Measurements from ENCODE around the gene CRY1.
A peak's percentile ranks its signal among the peaks of the same experiment; 100 is the strongest.
"Not testable (repeated sequence)": the region's sequence is repeated elsewhere in the genome, so short reads cannot be mapped to it uniquely, and the experiment has no call there.

The CRY1 gene

DNA sequence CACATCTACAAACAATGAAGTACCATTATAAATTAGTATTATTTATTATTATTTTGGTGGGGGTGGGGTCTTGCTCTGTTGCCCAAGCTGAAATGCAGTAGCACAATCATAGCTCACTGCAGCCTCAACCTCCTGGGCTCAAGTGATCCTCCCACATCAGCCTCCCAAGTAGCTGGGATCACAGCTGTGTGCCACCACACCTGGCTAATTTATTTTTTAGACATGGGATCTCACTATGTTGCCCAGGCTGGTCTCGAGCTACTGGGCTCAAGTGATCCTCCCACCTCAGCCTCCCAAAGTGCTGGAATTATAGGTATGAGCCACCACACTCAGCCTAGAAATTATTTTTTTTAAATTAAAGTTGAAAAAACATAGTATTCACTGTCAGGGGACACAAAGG, 15.0 kb upstream of the CRY1 start:
- not testable (repeated sequence) for DNase-seq (ENCODE audit: low spot score)

DNA sequence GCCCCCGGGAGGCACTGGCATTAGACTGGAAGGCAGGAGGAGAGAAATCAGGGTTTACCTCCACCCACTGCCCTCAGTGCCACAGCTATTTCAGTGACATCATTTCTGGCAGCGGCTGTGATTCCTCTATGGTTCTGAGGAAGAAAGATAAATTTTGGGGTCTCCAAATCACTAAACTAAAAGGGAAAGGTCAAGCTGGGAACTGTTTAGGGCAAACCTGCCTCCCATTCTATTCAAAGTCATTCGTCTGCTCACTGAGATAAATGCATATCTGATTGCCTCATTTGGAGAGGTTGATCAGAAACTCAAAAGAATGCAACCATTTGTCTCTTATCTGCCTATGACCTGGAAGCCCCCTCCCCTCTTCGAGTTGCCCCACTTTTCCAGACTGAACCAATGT, 14.0 kb upstream of the CRY1 start:
- no peak for DNase-seq (ENCODE audit: low spot score)

DNA sequence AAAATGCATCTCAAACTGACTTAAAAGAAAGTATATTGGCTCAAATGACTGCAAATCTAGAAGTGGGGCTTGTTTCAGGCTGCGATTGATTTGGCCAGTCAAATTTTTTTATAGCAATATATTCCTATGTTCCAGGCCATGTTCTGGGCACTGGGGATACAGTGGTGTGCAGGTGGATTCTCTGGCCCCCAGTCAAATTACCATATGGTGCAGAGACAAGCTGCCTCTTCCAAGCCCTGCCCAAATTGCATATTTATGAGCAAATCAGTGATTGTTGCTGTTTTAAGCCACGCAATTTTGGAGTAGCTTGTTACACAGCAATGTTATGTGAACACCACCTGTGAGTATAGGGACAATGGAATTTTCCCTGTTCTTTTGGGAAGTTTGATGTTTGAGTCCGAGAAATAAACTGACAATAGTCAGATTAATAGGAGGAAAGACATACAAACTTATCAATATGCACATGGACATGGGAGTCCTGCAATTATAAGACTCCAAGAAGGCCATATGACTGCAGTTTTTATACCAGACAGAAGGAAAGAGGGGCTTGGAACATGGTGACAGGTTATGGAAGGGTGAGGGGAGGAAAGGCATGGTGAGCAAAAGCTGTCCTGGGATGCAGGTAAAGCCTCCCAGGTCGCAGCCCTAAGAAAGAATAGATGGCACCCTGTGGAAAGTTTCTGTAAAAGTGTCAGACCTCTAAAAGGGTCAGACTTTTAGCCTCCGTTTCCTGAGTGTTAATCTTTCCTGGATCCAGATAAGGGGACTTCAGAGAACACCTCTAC, 13.1 kb upstream of the CRY1 start:
- DNase-seq (ENCODE audit: low spot score), result no peak

DNA sequence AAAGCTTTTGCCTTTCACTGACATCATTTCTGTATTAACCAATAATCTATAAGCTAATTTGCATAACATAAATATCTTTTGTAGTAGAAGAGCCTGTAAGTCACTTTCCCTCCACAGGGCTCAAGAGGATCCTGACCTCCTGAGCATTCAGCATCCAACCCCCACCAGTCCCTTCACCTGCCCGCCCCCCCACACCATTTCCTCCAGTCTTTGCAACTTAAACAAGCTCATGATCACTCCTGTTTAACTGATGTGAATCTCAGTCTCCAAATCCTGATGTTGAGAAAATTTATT, 12.0 kb upstream of the CRY1 start:
- no peak for DNase-seq (ENCODE audit: low spot score)

DNA sequence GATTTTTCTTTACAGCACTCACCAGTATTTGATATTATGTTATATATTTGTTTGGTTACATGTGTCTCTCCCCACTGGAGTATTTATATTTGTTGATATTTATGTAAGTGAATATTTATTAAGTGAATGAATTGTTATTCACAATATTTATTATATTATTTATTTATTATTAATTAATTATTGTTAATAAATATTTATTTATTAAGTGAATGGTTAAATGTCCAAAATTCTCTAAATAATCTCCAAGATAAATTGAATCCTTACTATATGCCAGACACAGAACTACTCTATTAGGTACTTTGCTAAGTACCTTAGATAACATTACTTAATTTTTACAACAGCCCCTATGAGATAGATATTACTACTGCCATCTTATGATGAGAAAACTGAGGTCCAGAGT, 10.2 kb upstream of the CRY1 start:
- no peak for DNase-seq (ENCODE audit: low spot score)

DNA sequence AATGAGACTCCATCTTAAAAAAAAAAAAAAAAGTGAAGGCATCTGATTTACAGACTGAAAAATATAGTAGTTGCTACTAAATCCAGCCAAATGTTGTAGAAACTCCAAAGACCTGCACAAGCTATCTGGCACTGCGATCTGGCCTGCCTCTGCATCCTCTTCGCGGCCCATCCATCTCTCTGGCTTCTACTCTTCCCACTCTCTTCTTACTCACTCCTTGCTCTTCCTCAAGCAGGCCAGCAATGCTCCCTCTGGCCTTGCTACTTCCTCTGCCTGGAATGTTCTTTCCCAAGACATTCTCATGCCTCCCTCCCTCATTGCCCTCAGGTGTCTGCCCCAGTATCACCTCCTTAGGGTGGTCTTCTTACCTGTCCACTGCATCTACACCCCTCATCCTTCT, 9.7 kb upstream of the CRY1 start:
- no peak for DNase-seq (ENCODE audit: low spot score)

DNA sequence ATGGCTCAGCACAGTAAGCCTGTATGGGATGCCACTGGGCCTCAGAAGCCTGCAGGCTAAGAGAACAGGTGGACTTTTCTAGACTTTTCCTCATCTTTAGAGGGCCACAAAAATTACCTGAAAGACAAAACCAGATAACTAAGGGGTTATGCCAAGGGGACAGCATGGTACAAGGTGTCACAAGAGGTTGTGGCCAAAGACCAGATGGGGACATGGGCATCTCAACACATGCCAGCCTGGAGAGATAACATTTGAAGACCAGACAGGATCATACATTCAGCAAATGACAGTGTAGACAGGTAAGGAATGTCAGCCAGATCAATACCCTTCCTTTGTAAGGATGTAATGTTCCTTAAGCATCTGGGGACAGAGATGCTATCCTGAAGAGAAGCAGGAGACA, 8.9 kb upstream of the CRY1 start:
- DNase-seq (ENCODE audit: low spot score), result no peak

DNA sequence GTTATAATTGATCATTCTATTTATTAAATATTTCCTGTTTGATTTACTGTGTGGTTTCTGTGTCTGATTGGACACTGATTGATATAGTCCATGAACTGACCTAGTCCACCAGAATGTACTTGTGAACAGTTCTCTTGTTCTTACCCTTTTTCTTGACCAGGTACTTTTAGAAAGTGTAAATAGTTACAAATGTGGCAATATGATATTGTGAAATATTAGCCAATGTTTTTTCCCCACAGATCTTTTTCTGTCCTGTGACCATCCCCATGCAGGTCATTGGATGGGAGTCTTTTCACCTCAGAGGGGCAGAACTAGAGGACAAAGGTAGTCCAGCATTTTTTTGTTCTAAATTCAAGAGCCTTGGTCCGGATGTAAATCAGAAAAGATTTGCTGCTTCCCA, 8.3 kb upstream of the CRY1 start:
- no peak for DNase-seq (ENCODE audit: low spot score)

DNA sequence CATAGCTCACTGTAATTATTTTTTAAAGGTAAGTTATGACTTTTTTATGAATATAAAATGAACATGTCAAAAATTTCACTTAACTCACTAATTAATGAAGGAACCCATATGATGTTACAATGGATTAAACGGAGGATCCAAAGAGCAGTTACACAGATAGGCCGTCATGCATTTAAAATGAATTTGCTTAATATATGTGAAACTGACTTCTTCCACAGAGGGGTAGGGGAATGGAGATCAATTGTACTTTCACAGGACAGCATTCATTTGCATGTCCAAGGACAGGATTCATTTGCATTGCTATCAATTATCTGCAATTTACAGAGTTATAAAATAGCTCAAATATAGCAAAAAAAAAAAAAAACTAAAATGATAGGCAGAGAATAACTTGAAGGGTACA, 6.6 kb upstream of the CRY1 start:
- DNase-seq (ENCODE audit: low spot score), result no peak

DNA sequence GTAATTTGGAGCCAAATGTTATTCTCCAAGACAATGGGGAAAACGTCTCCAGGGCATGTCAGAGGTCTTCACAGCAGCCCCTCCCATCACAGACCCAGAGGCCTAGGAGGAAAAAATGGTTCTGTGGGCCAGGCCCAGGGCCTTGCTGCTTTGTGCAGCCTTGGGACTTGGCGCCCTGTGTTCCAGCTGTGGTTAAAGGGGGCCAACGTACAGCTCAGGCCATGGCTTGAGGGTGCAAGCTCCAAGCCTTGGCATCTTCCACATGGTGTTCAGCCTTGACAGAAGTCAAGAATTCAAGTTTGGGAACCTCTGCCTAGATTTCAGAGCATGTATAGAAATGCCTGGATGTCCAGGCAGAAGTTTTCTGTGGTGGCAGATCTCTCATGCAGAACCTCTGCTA, 3.2 kb upstream of the CRY1 start:
- no peak for DNase-seq (ENCODE audit: low spot score)

DNA sequence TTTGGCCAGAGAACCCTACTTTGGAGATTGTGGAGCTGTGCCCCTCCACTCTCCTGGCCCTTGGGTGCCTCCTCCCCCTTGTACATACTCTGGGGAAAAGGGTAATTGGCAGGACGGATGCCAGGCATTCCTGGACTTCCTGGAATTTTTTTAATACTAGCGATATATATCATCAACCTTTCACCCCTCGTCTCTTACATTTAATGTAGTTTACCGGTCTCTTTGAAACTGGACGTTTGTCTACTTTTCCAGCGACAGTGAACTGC, 767 bp upstream of the CRY1 start:
- no peak for DNase-seq (ENCODE audit: low spot score)

DNA sequence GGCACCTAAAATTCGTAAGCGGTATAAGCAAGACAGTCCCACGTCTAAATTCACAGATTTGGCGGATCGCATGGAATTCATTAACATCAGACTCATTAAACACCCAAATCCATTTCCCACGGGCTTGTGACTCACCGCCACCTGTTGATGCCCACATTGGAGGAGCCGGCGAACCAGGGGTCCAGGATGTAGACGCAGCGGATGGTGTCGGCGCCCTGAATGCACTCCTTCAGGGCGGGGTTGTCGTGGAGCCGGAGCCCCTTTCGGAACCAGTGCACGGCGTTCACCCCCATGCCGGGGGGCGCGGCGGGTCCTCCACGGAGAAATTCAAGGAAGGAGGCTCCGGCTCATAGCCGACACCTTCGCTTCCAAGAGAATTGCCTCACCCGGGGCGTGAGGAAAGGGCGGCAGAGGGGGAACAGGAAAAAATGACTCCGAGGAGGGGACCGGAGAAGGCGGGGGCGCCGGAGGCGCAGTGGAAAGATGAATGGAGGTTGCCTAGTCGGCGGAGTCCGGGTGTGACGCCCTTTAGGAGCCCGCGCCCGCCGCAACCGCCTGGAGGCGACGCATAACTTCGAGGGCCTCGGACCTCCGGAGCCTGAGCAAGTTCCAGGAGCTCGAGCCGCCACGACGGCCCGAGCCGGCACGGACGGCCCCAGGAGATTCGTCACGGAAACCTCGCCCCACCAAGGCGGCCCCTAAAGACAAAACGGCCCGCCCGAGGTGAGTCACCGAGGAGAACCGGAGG, 506 bp downstream of the CRY1 start:
- DNase-seq (ENCODE audit: low spot score), result peak; percentile 43

DNA sequence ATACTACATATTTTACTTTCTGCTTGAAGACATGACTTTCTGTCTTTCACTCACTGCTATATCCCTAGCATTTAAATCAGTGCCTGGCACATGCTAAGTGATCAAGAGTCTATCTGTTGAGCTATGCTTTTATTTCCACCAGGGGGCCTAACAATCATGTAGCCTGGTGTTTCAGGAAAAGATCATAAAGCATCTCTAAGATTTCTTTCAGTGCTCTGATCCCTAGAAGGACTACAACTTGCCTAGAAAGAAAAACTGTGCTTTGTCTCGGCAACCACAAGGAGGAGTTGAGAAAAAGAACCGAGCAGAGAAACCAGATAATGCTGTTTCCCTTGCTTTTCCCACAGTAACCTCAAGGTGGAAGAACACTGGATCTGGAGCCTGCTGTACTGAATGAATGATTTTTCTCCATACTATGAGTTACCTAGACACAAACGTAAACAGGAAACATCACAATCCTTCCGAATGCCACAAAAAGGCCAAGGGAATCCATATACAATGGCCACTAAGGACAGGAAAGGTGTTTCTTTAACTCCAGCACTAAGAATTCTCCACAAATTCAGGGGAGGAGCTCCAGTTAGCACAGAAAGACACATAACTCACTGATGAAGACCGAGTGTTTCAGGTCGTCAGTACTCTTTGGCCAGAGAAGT, 1.2 kb downstream of the CRY1 start:
- peak; percentile 60 for DNase-seq (ENCODE audit: low spot score)

DNA sequence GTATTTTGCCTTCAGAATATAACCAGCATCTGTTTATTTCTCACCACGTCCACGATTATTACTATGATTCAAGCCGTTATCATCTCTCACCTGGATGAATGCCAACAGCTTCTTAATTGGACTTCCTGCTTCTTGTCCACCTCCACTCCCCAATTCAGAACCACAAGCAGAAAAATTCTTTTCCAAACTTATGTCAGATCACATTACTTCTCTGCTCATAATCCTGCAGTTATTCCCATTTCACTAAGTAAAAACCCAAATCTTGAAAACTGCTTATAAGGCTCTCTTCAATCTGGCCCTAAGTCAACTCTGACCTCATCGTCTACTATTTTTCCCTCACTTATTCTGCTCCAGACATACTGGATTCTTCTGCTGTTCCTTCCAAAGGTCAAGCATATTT, 2.0 kb downstream of the CRY1 start:
- DNase-seq (ENCODE audit: low spot score), result no peak

DNA sequence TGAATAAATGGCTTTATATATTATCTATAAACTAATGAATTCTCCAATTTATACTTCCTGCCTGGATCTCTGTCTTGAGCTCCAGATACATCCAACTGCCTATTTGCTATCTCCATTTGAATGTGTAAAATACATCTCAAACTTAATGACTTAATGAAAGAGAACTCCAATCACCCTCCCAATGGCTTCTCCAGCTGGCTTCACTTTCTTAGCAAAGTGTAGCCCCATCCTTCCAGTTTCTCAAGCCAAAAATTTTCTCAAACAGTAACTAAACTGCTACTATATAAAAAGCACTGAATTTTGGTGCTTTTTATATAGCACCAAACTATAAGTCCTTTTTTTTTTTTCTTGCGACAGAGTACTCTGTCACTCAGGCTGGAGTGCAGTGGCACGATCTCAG, 2.6 kb downstream of the CRY1 start:
- DNase-seq (ENCODE audit: low spot score), result no peak

DNA sequence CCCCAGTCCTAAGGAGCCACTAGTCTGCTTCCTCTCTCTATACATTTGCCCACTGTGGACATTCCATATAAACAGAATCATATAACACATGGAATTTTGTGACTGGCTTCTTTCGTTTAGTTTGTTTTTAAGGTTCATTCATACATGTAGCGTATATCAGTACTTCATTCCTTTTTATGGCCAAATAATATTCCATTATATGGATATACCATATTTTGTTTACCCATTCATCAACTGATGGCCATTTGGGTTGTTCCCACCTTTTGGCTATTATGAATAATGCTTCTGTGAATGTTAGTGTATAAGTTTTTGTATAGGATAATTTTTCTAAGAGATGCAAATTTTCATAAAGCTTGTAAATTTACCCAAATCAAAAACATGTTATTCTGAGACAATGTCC, 4.4 kb downstream of the CRY1 start:
- no peak for DNase-seq (ENCODE audit: low spot score)

DNA sequence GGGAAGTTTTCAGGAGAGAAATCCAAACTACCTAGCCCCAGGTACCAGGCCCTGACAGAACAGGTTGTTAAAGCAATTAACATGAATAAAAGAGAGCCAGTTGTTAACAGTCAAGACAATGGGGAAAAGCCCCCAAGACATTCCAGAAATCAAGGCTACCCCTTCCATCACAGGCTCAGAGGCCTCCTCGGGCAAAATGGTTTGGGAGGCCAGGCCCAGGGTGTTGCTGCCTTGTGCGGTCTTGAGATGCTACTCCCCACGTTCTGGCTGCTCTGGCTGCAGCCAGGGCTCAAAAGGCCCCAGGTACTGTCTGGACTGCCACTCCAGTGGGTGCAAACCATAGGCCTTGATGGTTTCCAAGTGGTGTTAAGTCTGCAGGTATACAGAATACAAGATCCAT, 7.0 kb downstream of the CRY1 start:
- DNase-seq (ENCODE audit: low spot score), result no peak

DNA sequence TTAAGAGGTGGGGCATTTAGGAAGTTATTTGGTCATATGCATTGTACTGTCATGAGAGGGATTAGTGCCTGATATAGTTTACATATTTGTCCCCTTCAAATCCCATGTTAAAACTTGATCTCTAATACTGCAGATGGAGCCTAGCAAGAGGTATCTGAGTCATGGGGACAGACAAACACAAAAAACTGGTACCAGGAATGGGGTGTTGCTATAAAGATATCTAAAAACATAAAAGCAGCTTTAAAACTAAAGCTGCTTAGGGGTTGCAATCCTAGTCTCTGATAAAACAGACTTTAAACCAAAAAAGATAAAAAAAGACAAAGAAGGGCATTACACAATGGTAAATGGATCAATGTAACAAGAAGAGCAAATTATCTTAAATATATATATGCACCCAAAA, 11.6 kb downstream of the CRY1 start:
- DNase-seq (ENCODE audit: low spot score), result no peak

DNA sequence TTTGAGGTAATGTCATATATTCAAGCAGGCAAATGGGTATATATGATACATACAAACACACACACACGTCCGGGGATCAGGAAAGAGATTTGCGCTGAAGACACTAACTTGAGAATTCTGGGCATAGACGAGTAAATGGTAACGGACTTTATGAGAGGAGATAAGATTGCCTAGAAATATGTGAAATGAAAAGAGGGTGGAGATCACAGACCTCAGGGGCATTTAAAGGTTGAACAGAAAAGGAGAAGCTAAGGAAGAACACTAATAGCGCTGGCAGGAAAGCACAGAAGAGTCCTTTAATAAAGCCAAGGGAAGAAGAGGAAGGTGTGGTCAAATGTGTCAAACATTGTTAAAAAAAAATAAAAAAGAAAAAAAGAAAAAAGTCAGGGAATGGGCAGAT, 13.1 kb downstream of the CRY1 start:
- no peak for DNase-seq (ENCODE audit: low spot score)

DNA sequence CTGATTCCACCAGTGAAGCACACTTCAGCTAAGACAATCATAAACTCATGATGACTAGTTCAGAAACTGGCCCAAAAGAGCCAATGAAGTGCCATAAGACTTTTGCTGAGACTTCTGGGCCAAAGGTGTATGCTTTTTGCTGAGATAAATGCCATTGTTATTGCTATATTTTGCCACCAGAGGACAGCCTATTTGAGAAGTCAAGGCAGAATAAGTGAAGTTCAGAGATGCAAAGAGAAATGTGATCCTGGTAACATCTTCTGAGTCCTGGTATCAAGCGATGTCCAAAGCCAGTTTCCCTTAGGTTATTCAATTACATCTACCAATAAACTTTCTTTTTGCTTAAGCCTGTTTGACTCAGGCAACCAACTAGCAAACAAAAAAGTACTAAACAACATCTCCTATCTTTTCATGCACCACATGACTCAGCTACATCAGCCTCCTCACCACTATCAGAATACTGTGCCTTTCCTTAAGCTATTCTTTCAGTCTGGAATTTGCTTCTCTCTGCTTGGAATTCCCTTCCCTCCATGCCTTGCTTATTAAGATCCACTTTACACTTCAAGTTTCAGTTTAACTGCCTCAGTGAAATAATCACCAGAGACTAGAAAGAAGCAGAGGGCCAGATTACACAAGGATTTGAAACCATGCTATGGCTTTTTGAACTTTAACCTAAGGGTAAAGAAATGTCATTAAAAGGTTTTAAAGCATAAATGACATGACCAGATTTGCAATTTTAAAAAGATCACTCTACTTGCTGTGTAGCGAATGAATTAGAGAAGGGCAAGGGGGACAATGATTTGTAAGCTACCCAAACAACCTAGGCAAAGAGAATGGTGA, 14.0 kb downstream of the CRY1 start:
- peak; percentile 20 for DNase-seq (ENCODE audit: low spot score)

DNA sequence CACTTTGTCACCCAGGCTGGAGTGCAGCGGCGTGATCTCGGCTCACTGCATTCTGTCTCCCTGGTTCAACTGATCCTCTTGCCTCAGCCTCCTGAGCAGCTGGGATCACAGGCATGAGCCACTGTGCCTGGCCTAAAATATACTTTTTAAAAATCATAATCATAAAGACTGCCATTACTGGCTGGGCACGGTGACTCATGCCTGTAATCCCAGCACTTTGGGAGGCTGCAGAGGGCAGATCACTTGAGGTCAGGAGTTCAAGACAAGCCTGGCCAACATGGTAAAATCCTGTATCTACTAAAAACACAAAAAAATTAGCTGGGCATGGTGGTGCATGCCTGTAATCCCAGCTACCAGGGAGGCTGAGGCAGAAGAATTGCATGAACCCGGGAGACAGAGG, 20.1 kb downstream of the CRY1 start:
- not testable (repeated sequence) for DNase-seq (ENCODE audit: low spot score)

DNA sequence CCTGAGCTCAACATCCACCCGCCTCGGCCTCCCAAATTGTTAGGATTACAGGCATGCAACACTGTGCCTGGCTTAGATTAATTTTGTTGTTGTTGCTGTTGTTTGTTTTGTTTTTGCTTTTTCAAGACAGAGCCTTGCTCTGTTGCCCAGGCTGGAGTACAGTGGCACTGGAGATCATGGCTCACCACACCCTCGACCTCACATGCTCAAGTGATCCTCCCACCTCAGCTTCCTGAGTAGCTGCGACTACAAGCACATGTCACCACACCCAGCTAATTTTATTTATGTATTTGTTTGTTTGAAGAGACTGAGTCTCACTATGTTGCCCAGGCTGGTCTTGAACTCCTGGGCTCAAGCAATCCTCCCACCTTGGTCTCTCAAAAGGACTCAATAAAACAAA, 26.7 kb downstream of the CRY1 start:
- DNase-seq (ENCODE audit: low spot score), result no peak

DNA sequence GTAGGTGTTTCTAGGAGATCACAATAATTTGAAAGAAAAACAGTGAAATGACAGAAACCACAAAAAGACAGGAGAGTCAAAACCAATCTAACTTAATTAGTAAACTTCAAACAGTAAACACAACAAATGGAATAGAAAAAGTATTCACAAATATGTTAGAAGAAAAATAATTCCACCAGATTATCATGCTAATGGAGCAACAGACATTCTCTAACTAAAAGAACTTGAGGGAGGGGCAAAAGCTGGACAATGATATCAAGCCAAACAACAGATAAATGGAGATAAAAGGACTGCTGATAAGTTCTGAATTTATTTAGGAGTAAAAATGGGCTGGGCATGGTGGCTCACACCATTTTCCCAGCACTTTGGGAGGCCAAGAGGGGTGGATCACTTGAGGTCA, 28.7 kb downstream of the CRY1 start:
- DNase-seq (ENCODE audit: low spot score), result no peak
